Mucosa of stomach (tissue), 1 donor: ENCODE results near the gene EEF1AKMT4.

Experiments used
- H3K27me3 ChIP-seq: one replicate; pipeline ENCODE4 v1.7.0; 2013; ENCODE audit warnings: mild to moderate bottlenecking, low read length; ENCODE audit not compliant: control insufficient read depth, insufficient read depth
- H3K36me3 ChIP-seq: one replicate; pipeline ENCODE4 v1.7.0; 2013; ENCODE audit warnings: low read length; ENCODE audit not compliant: control insufficient read depth, insufficient read depth
- H3K4me1 ChIP-seq: one replicate; pipeline ENCODE4 v1.7.0; 2013; ENCODE audit warnings: mild to moderate bottlenecking, low read length; ENCODE audit not compliant: control insufficient read depth, insufficient read depth
- H3K4me3 ChIP-seq: one replicate; pipeline ENCODE4 v1.7.0; 2013; ENCODE audit warnings: low read length
- H3K9ac ChIP-seq: one replicate; pipeline ENCODE4 v1.7.0; 2013; ENCODE audit warnings: mild to moderate bottlenecking, low read length, moderate library complexity
- H3K9me3 ChIP-seq: one replicate; pipeline ENCODE4 v1.7.0; 2013; ENCODE audit warnings: mild to moderate bottlenecking, low read length, moderate library complexity; ENCODE audit not compliant: control insufficient read depth
- donor health status: Pancreatic carcinoma.

EEF1AKMT4 gene

DNA sequence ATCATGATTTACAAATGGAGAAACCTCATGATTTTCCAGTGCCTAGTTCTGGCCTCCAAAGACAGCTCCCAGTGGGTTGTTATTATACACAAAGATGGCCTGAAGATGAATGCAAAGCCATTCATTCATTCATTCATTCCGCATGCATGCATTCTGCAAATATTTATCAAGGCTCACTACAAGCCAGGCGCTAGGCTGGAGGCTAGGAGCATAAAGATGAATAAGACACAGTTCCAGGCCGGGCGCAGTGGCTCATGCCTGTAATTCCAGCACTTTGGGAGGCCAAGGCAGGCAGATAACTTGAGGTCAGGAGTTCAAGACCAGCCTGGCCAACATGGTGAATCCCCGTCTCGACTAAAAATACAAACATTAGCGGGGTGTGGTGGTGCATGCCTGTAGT is 47.1 kb downstream of the EEF1AKMT4 start:
- no peak overlapping the region for H3K4me3 ChIP-seq
- peaks cover under 1% of the 10 kb centered on the region for H3K36me3 ChIP-seq
- H3K27me3 ChIP-seq: peaks cover 6% of the 10 kb centered on the region

DNA sequence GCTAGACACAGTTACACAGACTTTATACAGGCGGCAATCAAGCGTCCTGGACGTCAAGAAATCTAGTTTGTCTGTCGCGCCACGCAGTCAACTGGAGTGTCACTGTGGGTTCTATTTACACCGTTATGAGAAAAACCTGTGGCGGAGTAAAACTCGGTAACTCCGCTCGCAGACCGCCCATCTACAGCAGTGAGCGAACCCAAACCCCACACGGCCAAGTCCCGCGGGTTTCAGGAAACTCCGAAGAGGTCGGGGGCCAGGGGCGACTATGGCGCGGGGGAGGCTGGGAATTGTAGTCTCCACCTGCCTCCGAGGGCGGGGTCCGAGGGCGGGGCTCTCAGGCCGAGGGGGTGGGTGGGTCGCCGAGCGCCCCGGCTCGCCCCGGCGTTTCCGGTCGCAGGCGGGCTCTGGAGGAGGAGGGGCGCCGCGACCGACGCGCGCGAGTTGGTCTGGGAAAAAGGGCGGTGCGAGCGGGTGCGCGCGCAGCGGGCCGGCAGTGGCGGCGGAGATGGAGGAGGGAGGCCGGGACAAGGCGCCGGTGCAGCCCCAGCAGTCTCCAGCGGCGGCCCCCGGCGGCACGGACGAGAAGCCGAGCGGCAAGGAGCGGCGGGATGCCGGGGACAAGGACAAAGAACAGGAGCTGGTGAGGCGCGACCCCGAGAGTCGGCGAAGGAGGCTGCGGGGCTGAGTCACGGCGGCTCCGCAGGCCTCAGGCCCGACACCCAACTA is 49.5 kb downstream of the EEF1AKMT4 start, which contains the start of gene PSMD2:
TSS of gene PSMD2 (plus strand) at position 483 of the 729 bp plus-strand sequence. CDS start at position 509, 26 bp downstream.
- H3K9ac ChIP-seq: peak within 1 kb of the TSS; percentile 85
- no peaks in the 10 kb centered on the region for H3K9me3 ChIP-seq
- no peaks in the 10 kb centered on the region for H3K27me3 ChIP-seq
- peaks cover 7% of the 10 kb centered on the region for H3K4me1 ChIP-seq
- H3K36me3 ChIP-seq: peaks cover 15% of the 10 kb centered on the region
- peak within 1 kb of the TSS; percentile 38 for H3K4me3 ChIP-seq

More for the DNA sequence above, 47.1 kb downstream of the EEF1AKMT4 start:
- Histone ChIP-seq H3K4me1 (peaks cover 7% of the 10 kb centered on the region), H3K9me3 (no peaks in the 10 kb centered on the region), H3K9ac (no peak overlapping the region)

DNA sequence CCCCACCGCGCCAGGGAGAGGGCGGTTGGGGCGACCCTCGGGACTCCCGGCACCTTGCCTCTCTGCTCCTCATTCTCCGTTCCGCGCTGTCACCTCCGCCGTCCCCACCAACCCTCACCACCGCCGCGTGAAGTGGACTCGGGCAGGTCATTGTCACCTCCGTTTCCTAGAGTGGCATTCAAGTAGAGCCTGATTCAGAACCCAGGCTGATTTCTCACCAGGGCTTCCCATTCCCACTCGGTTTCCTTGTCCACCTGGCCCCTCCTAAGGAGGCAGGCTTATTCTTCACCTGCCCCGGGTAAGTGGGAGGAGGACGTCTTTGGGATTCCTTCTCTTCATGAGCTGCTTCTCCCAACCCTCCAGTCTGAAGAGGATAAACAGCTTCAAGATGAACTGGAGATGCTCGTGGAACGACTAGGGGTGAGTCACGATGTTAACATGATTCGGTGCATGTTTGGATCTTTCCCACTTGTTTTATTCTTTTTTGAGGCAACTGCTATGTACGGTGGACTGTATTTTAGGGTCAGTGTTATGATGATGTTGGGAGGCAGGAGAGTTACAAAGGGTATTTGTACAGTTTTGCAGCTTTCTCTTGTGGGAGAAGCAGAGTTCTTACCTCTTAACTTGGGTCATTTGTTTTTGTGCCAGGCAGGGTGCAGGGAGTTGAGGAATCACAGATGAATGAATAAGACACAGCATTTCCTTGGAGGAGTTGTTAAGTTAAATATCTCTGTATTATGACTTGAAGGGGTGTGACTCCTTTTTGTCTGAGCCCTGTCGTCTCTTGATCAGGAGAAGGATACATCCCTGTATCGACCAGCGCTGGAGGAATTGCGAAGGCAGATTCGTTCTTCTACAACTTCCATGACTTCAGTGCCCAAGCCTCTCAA is 50.3 kb downstream of the EEF1AKMT4 start:
- no peaks in the 10 kb centered on the region for H3K9me3 ChIP-seq
- peak overlapping the region; percentile 79 for H3K9ac ChIP-seq
- peaks cover 15% of the 10 kb centered on the region for H3K36me3 ChIP-seq
- peak overlapping the region; percentile 14 for H3K4me3 ChIP-seq
- H3K4me1 ChIP-seq: peaks cover 7% of the 10 kb centered on the region
- H3K27me3 ChIP-seq: no peaks in the 10 kb centered on the region

DNA sequence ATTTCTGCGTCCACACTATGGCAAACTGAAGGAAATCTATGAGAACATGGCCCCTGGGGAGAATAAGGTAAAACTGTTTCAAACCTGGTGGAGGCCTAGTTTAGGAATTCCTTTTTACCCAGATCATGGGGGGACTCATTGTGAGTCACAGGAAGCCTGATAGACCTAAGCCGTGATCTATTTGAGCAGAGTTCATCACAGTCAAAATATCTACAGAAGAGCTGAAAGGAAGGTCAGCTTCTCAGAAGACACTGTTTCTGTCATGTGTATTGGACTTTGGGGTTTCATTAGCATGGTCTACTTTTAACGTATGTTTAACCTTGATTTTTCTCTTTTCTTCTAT is 50.9 kb downstream of the EEF1AKMT4 start:
- no peak overlapping the region for H3K4me3 ChIP-seq
- H3K4me1 ChIP-seq: peaks cover 7% of the 10 kb centered on the region
- H3K9ac ChIP-seq: no peak overlapping the region
- H3K9me3 ChIP-seq: no peaks in the 10 kb centered on the region
- H3K36me3 ChIP-seq: peaks cover 18% of the 10 kb centered on the region
- H3K27me3 ChIP-seq: no peaks in the 10 kb centered on the region

DNA sequence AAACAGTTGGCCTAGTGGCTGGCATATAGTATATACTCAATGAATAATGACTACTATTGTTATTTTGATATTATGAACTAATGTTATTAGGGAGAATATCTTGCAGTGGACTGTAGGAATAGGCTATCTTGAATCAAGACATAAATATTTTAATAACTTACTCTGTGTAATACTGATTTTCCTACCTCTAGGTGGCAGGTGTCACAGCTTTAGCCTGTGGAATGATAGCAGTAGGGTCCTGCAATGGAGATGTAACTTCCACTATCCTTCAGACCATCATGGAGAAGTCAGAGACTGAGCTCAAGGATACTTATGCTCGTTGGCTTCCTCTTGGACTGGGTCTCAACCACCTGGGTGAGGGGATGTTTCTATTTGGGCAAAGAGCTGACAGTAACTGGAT is 56.1 kb downstream of the EEF1AKMT4 start:
- Histone ChIP-seq H3K27me3 (no peaks in the 10 kb centered on the region), H3K9me3 (no peaks in the 10 kb centered on the region), H3K36me3 (peaks cover 34% of the 10 kb centered on the region), H3K9ac (no peak overlapping the region), H3K4me3 (no peak overlapping the region), H3K4me1 (no peaks in the 10 kb centered on the region)

DNA sequence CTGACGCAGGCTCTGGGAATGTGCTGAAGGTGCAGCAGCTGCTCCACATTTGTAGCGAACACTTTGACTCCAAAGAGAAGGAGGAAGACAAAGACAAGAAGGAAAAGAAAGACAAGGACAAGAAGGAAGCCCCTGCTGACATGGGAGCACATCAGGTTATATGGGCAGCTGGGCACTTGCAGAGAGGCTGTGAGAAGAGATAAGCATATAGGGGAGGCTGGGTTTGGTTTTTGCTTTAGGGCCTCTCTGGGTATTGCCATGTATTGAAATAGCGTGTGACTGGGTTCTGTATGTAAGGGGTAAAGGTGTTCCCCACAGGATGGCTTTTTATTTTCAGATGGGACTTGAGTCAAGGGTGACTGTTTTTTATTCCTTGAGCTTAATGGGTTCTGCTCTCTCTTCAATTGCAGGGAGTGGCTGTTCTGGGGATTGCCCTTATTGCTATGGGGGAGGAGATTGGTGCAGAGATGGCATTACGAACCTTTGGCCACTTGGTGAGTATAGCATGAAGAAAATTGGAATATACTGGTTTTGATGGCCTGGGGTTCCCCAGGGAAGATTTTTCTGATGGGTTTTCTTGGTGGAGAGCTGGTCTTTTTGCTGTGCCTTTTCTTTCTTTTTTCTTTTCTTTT is 57.0 kb downstream of the EEF1AKMT4 start:
- no peaks in the 10 kb centered on the region for H3K9me3 ChIP-seq
- no peak overlapping the region for H3K9ac ChIP-seq
- H3K36me3 ChIP-seq: peaks cover 34% of the 10 kb centered on the region
- no peaks in the 10 kb centered on the region for H3K4me1 ChIP-seq
- H3K4me3 ChIP-seq: no peak overlapping the region
- H3K27me3 ChIP-seq: no peaks in the 10 kb centered on the region

DNA sequence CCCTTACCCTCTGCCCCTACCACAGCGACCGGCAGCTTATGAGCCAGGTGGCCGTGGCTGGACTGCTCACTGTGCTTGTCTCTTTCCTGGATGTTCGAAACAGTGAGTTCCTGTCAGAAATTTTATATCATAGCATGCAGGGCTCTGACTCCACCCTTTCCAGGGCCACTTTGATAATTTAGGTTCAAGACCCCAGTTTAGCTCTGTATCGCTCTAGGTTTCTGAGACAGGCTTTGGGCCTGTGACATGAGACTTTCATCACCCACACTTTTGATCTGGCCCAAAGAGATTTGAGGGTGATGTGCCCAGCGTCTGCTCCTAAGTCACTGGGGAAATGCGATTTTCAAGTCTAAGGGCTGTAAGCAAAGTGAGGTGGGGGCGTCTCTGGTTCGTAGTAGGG is 58.4 kb downstream of the EEF1AKMT4 start:
- peaks cover 21% of the 10 kb centered on the region for H3K36me3 ChIP-seq
- no peaks in the 10 kb centered on the region for H3K27me3 ChIP-seq

More for the DNA sequence above, 58.4 kb downstream of the EEF1AKMT4 start:
- Histone ChIP-seq H3K4me3 (no peak overlapping the region), H3K9ac (no peak overlapping the region), H3K9me3 (no peaks in the 10 kb centered on the region), H3K4me1 (no peaks in the 10 kb centered on the region)
